GM06990 (cell line): ENCODE results near the gene ALKBH6.

Source experiments
- DNase-seq: peaks from one replicate; pipeline ENCODE4 v3.0.0-alpha.2; 2011; ENCODE audit not compliant: insufficient read length; ENCODE audit errors: extremely low read depth
- H3K27me3 ChIP-seq: replicated peaks from 2 replicates; pipeline ENCODE4 v1.6.0; 2011; ENCODE audit warnings: low read length; ENCODE audit not compliant: control insufficient read depth, insufficient read depth
- H3K36me3 ChIP-seq: 2 replicates; pipeline ENCODE4 v1.5.1; 2011; ENCODE audit warnings: low read length; ENCODE audit not compliant: control insufficient read depth, insufficient read depth
- H3K4me3 ChIP-seq: replicated peaks from 2 replicates; pipeline ENCODE4 v1.5.1; 2011; ENCODE audit warnings: low read depth, mild to moderate bottlenecking, control low read depth, low read length
- CTCF ChIP-seq: IDR thresholded peaks from 2 replicates; pipeline ENCODE4 v1.5.1; 2011; ENCODE audit warnings: low read length, control low read depth, mild to moderate bottlenecking, inconsistent platforms; ENCODE audit not compliant: insufficient read depth, poor library complexity, severe bottlenecking

Gene ALKBH6

GRCh38 chr19:36032251-36033104, 18.5 kb upstream of the ALKBH6 start, which contains the start of gene CLIP3:
Gene CLIP3 (minus strand): TSS chr19:36032873. CDS start chr19:36032357, 516 bp downstream.
- no peak for TF ChIP-seq CTCF
- Histone ChIP-seq H3K27me3 (no peaks in the 10 kb centered on the region), H3K4me3 (peak within 1 kb of the TSS; percentile 61), H3K36me3 (peaks cover 2% of the 10 kb centered on the region; the same call in 1 of the 2 replicates)
- DNase-seq: peak; percentile 53

GRCh38 chr19:36031308-36031707, 17.3 kb upstream of the ALKBH6 start:
- Histone ChIP-seq H3K27me3 (no peaks in the 10 kb centered on the region), H3K4me3 (no peak overlapping the region), H3K36me3 (peaks cover 2% of the 10 kb centered on the region; the same call in 1 of the 2 replicates)
- DNase-seq: no peak
- TF ChIP-seq CTCF: no peak

GRCh38 chr19:36030264-36031148, 16.5 kb upstream of the ALKBH6 start:
- Histone ChIP-seq H3K36me3 (no peaks in the 10 kb centered on the region; the same call in none of the 2 replicates), H3K27me3 (no peaks in the 10 kb centered on the region), H3K4me3 (no peak overlapping the region)
- peak; percentile 50 for TF ChIP-seq CTCF
- DNase-seq: no peak

- no peak for TF ChIP-seq CTCF
- peaks cover 3% of the 10 kb centered on the region for H3K36me3 ChIP-seq
- no peak for DNase-seq
- no peaks in the 10 kb centered on the region for H3K27me3 ChIP-seq
- H3K4me3 ChIP-seq: no peak overlapping the region
Measured at GRCh38 chr19:36028313-36029041, 14.5 kb upstream of the ALKBH6 start.

GRCh38 chr19:36027696-36028095, 13.7 kb upstream of the ALKBH6 start:
- no peaks in the 10 kb centered on the region for H3K27me3 ChIP-seq
- H3K4me3 ChIP-seq: no peak overlapping the region
- no peak for DNase-seq
- H3K36me3 ChIP-seq: peaks cover 3% of the 10 kb centered on the region
- TF ChIP-seq CTCF: no peak
